ENCODE measurements around the gene MACROD2. TPM values are rescaled to one million over a fixed set of nuclear protein-coding genes. Genes with fewer than 3 reads are reported as not detected.
A peak's percentile ranks its signal among the peaks of the same experiment; 100 is the strongest.

MACROD2 gene
- polyA plus RNA-seq, 2 of the 4 experiments (the other 2 are of a cell fraction) = 0.96 to 1.3 TPM

GRCh38 chr20:14986026-14986655 is 990.8 kb downstream of the MACROD2 start:
- CTCF ChIA-PET = interaction anchor here (0.6 kb wide), 1 partner anchor 772 kb away, joined by 3 read pairs; no protein-coding TSS in a partner anchor
- FAIRE-seq = peak; percentile 100

GRCh38 chr20:14986656-14987055 is 991.3 kb downstream of the MACROD2 start:
- CTCF ChIA-PET = interaction anchor here (0.6 to 0.8 kb wide), 2 partner anchors 10 to 771 kb away, joined by 3 to 4 read pairs; no protein-coding TSS in a partner anchor
- peaks cover 41% of the 10 kb centered on the region for H3K4me1 ChIP-seq
- peak overlapping the region; percentile 49 for H3K4me2 ChIP-seq

More at GRCh38 chr20:14986026-14986655, 990.8 kb downstream of the MACROD2 start:
- H3K4me3 ChIP-seq = no peak overlapping the region
- TF ChIP-seq FOXS1 (CRISPR knock-in tag; IDR thresholded peaks at IDR 0.05) (no peak), SMC3 (IDR thresholded peaks at IDR 0.05) (peak; percentile 77), GATA3 (IDR thresholded peaks at IDR 0.05; ENCODE audit: borderline replicate concordance) (peak; percentile 98), KDM1A (IDR thresholded peaks at IDR 0.05; ENCODE audit: low read depth) (no peak), RAD21 (conservative IDR thresholded peaks at IDR 0.05 in 1 of 2, IDR thresholded peaks at IDR 0.05 in 1 of 2) (peak; percentile 44 to 94), ESRRA (IDR thresholded peaks at IDR 0.05; ENCODE audit: borderline replicate concordance, low read length) (peak; percentile 70; the same call in 1 of the 2 replicates), HES2 (IDR thresholded peaks at IDR 0.05) (peak; percentile 93), HOXB13 (CRISPR knock-in tag; IDR thresholded peaks at IDR 0.05; ENCODE audit: low read depth) (0 out of 2 replicates have a peak, but pooled peaks have one; percentile 10), HOXA7 (CRISPR knock-in tag; IDR thresholded peaks at IDR 0.05) (no peak), CEBPB (IDR thresholded peaks at IDR 0.05) (peak; percentile 98), RARB (CRISPR knock-in tag; IDR thresholded peaks at IDR 0.05) (peak; percentile 50; the same call in 1 of the 2 replicates), USF2 (IDR thresholded peaks at IDR 0.05) (no peak), FOSL2 (IDR thresholded peaks at IDR 0.05) (peak; percentile 79), FOSL2 (CRISPR knock-in tag; IDR thresholded peaks at IDR 0.05) (peak; percentile 90), JUNB (IDR thresholded peaks at IDR 0.05) (peak; percentile 97), JUN (IDR thresholded peaks at IDR 0.05) (peak; percentile 98 to 99), MAFK (IDR thresholded peaks at IDR 0.05; ENCODE audit: partially characterized antibody) (peak; percentile 24), EP300 (IDR thresholded peaks at IDR 0.05) (peak; percentile 99), MAX (IDR thresholded peaks at IDR 0.05) (peak; percentile 70), E2F6 (IDR thresholded peaks at IDR 0.05; ENCODE audit: borderline replicate concordance, low read depth) (0 out of 2 replicates have a peak, but pooled peaks have one; percentile 32), TP53 (CRISPR knock-in tag; IDR thresholded peaks at IDR 0.05) (no peak), BCL3 (IDR thresholded peaks at IDR 0.05) (peak; percentile 100), HEYL (CRISPR knock-in tag; IDR thresholded peaks at IDR 0.05) (0 out of 2 replicates have a peak, but pooled peaks have one; percentile 30), NFE2L2 (conservative IDR thresholded peaks at IDR 0.05; ENCODE audit: low read length) (no peak), NR3C1 (IDR thresholded peaks at IDR 0.05) (no peak)
- peaks cover 43% of the 10 kb centered on the region for H3K9me3 ChIP-seq
- ATAC-seq = peak; percentile 84
- WGBS (ENCODE audit: missing lambda C conversion rate) = 2% methylated on average over 4 of the region's 4 CpGs
- peak overlapping the region; percentile 89 to 90 for H3K27ac ChIP-seq
- H3K4me2 ChIP-seq = peak overlapping the region; percentile 62
- H3K4me1 ChIP-seq = peaks cover 36% of the 10 kb centered on the region
- POLR2A ChIA-PET = no interaction called here
- peak; percentile 85 to 98 for DNase-seq (ENCODE audit: low read depth in 1 of 2, low spot score in 1 of 2)

More at GRCh38 chr20:14986656-14987055, 991.3 kb downstream of the MACROD2 start:
- ATAC-seq = peak; percentile 44 to 48; a peak in 5 of 6 replicates
- DNase-seq (ENCODE audit: low read depth in 1 of 2, low spot score in 1 of 2) = no peak
- peak; percentile 65 for FAIRE-seq
- POLR2A ChIA-PET = no interaction called here
- Histone ChIP-seq H3K27ac (peak overlapping the region; percentile 89 to 90), H3K9me3 (peaks cover 38% of the 10 kb centered on the region), H3K4me3 (no peak overlapping the region)
- TF ChIP-seq HEYL (CRISPR knock-in tag; IDR thresholded peaks at IDR 0.05) (no peak), EHF (CRISPR knock-in tag; IDR thresholded peaks at IDR 0.05) (0 out of 2 replicates have a peak, but pooled peaks have one; percentile 57)
- WGBS (ENCODE audit: missing lambda C conversion rate) = 67% methylated on average over 7 of the region's 7 CpGs

Measured in A549 (cell line).